CD4-positive, CD25-positive, alpha-beta regulatory T cell (primary cell): Measurements from ENCODE around the gene REG4. TPM values are rescaled to one million over a fixed set of nuclear protein-coding genes. Genes with fewer than 3 reads are reported as not detected.
"Not testable (repeated sequence)": the region's sequence is repeated elsewhere in the genome, so short reads cannot be mapped to it uniquely, and the experiment has no call there.

Source experiments
- ATAC-seq, 2 donors: fragments of 150-1000 bp; cut with Tn5 transposase; one replicate each; pipeline ENCODE4 v1.10.0; 2021; ENCODE audit warnings: low read depth in 2 of 2, moderate number of reproducible peaks in 2 of 2, moderate library complexity in 1 of 2
- DNase-seq, 3 donors: peaks; one replicate each; pipeline versions ENCODE4 v3.0.0 to v3.0.0-alpha.2; 2012 to 2022; ENCODE audit warnings: mixed read lengths in 1 of 3
- H3K27ac ChIP-seq: one replicate; pipeline ENCODE4 v1.7.0; 2013; ENCODE audit warnings: mild to moderate bottlenecking, low read length; ENCODE audit not compliant: insufficient read depth, poor library complexity, severe bottlenecking
- H3K27me3 ChIP-seq: one replicate; pipeline ENCODE4 v1.7.0; 2013; ENCODE audit warnings: low read length; ENCODE audit not compliant: control insufficient read depth, insufficient read depth
- H3K36me3 ChIP-seq: one replicate; pipeline ENCODE4 v1.7.0; 2013; ENCODE audit warnings: mild to moderate bottlenecking, low read length, moderate library complexity; ENCODE audit not compliant: control insufficient read depth, insufficient read depth
- H3K4me1 ChIP-seq: 2 replicates; pipeline ENCODE4 v1.7.0; 2013; ENCODE audit warnings: mild to moderate bottlenecking, low read length; ENCODE audit not compliant: insufficient read depth, control insufficient read depth, poor library complexity, severe bottlenecking
- H3K4me3 ChIP-seq: one replicate; pipeline ENCODE4 v1.7.0; 2013; ENCODE audit warnings: low read depth, mild to moderate bottlenecking, low read length, moderate library complexity
- H3K9me3 ChIP-seq, 2 experiments: 1 replicate in 1 of 2; 2 replicates in 1 of 2; pipeline ENCODE4 v1.7.0; 2013; ENCODE audit warnings: low read length in 2 of 2, mild to moderate bottlenecking in 1 of 2, moderate library complexity in 1 of 2; ENCODE audit not compliant: control insufficient read depth in 2 of 2
- H3K27ac Mint-ChIP-seq, 3 donors: one replicate each; pipeline ENCODE4 v1.8.0; 2020 to 2022; ENCODE audit warnings: mild to moderate bottlenecking in 3 of 3, mixed read lengths in 3 of 3, moderate library complexity in 2 of 3
- H3K27me3 Mint-ChIP-seq: one replicate; pipeline ENCODE4 v1.8.0; 2022; ENCODE audit warnings: mild to moderate bottlenecking, mixed read lengths
- H3K36me3 Mint-ChIP-seq: one replicate; pipeline ENCODE4 v1.8.0; 2020; ENCODE audit warnings: mixed read lengths
- H3K4me1 Mint-ChIP-seq, 4 donors: one replicate each; pipeline ENCODE4 v1.8.0; 2020 to 2022; ENCODE audit warnings: mixed read lengths in 4 of 4, mild to moderate bottlenecking in 1 of 4
- H3K4me3 Mint-ChIP-seq, 4 donors: one replicate each; pipeline ENCODE4 v1.8.0; 2020 to 2022; ENCODE audit warnings: mild to moderate bottlenecking in 4 of 4, mixed read lengths in 4 of 4, moderate library complexity in 3 of 4
- H3K9me3 Mint-ChIP-seq, 7 donors: one replicate each; pipeline ENCODE4 v1.8.0; 2020 to 2022; ENCODE audit warnings: mixed read lengths in 7 of 7, mild to moderate bottlenecking in 3 of 7, moderate library complexity in 2 of 7
- polyA plus RNA-seq, 4 donors: library from polyadenylated mRNA; unstranded; fragments of 300-500 nt; fragmentation: Illumina TruSeq; gene quantifications; one replicate each; pipeline ENCODE4 v1.2.3, GENCODE V29; 2021
- total RNA-seq: library from RNA; stranded (reverse); gene quantifications from one replicate; pipeline ENCODE4 v1.2.3, GENCODE V29; 2022

REG4 gene
- total and polyA plus RNA-seq, 5 donors from 2014 or later = 0.41 to 1.5 TPM; not detected in 3

GRCh38 chr1:119786046-119786445 is 25.2 kb downstream of the REG4 start:
- peak overlapping the region in 1 of 3 donors; percentile 50 for H3K27ac Mint-ChIP-seq
- not testable (repeated sequence) for H3K36me3 Mint-ChIP-seq, H3K27ac ChIP-seq, H3K9me3 Mint-ChIP-seq, H3K4me1 ChIP-seq, H3K27me3 ChIP-seq, H3K4me3 ChIP-seq, H3K36me3 ChIP-seq, H3K9me3 ChIP-seq, H3K4me1 Mint-ChIP-seq, ATAC-seq, H3K4me3 Mint-ChIP-seq, DNase-seq
- H3K27me3 Mint-ChIP-seq = peaks cover 23% of the 10 kb centered on the region

GRCh38 chr1:119784191-119784781 is 27.0 kb downstream of the REG4 start:
- no peaks in the 10 kb centered on the region for H3K4me1 ChIP-seq
- no peaks in the 10 kb centered on the region for H3K36me3 Mint-ChIP-seq
- H3K4me1 Mint-ChIP-seq = no peaks in the 10 kb centered on the region
- no peak for DNase-seq
- H3K9me3 ChIP-seq = no peaks in the 10 kb centered on the region
- H3K27me3 ChIP-seq = no peaks in the 10 kb centered on the region
- H3K4me3 Mint-ChIP-seq = no peak overlapping the region
- no peak overlapping the region for H3K4me3 ChIP-seq
- H3K36me3 ChIP-seq = no peaks in the 10 kb centered on the region
- peaks cover 0 to 4% (median 0%) of the 10 kb centered on the region in 7 donors for H3K9me3 Mint-ChIP-seq
- no peak for ATAC-seq
- peaks cover 16% of the 10 kb centered on the region for H3K27me3 Mint-ChIP-seq
- no peak overlapping the region for H3K27ac ChIP-seq
- H3K27ac Mint-ChIP-seq = no peak overlapping the region

- Histone ChIP-seq H3K27ac (no peak overlapping the region), H3K9me3 (no peaks in the 10 kb centered on the region), H3K4me3 (no peak overlapping the region), H3K36me3 (no peaks in the 10 kb centered on the region), H3K27me3 (no peaks in the 10 kb centered on the region), H3K4me1 (no peaks in the 10 kb centered on the region)
- Mint-ChIP-seq H3K4me1 (no peaks in the 10 kb centered on the region), H3K9me3 (peaks cover 0 to 4% (median 0%) of the 10 kb centered on the region in 7 donors), H3K27me3 (peaks cover 14% of the 10 kb centered on the region), H3K27ac (no peak overlapping the region), H3K4me3 (no peak overlapping the region), H3K36me3 (no peaks in the 10 kb centered on the region)
- DNase-seq (no peak), ATAC-seq (no peak)
These were observed 27.7 kb downstream of the REG4 start for GRCh38 chr1:119783354-119784185.

- ATAC-seq (no peak), DNase-seq (no peak)
- Histone ChIP-seq H3K4me3 (no peak overlapping the region), H3K27ac (no peak overlapping the region), H3K27me3 (no peaks in the 10 kb centered on the region), H3K9me3 (no peaks in the 10 kb centered on the region), H3K4me1 (no peaks in the 10 kb centered on the region), H3K36me3 (no peaks in the 10 kb centered on the region)
- Mint-ChIP-seq H3K4me1 (no peaks in the 10 kb centered on the region), H3K27me3 (peaks cover 14% of the 10 kb centered on the region), H3K9me3 (peaks cover 0 to 4% (median 0%) of the 10 kb centered on the region in 7 donors), H3K4me3 (no peak overlapping the region), H3K27ac (no peak overlapping the region), H3K36me3 (no peaks in the 10 kb centered on the region)
These were observed 28.5 kb downstream of the REG4 start for GRCh38 chr1:119782631-119783325.

- Mint-ChIP-seq H3K27me3 (peaks cover 14% of the 10 kb centered on the region), H3K27ac (no peak overlapping the region), H3K4me3 (no peak overlapping the region), H3K36me3 (no peaks in the 10 kb centered on the region), H3K4me1 (no peaks in the 10 kb centered on the region), H3K9me3 (peaks cover 0 to 4% (median 0%) of the 10 kb centered on the region in 7 donors)
- ATAC-seq (no peak), DNase-seq (no peak)
- H3K27ac ChIP-seq = no peak overlapping the region
- no peaks in the 10 kb centered on the region for H3K4me1 ChIP-seq
- H3K4me3 ChIP-seq = no peak overlapping the region
- H3K9me3 ChIP-seq = no peaks in the 10 kb centered on the region
- no peaks in the 10 kb centered on the region for H3K36me3 ChIP-seq
- H3K27me3 ChIP-seq = no peaks in the 10 kb centered on the region
These were observed 29.6 kb downstream of the REG4 start for GRCh38 chr1:119781434-119782210.

GRCh38 chr1:119779869-119780356 is 31.3 kb downstream of the REG4 start:
- Histone ChIP-seq H3K4me1 (no peaks in the 10 kb centered on the region), H3K27ac (no peak overlapping the region), H3K4me3 (no peak overlapping the region), H3K27me3 (peaks cover 4% of the 10 kb centered on the region), H3K9me3 (no peaks in the 10 kb centered on the region), H3K36me3 (no peaks in the 10 kb centered on the region)
- H3K27ac Mint-ChIP-seq = no peak overlapping the region
- no peaks in the 10 kb centered on the region for H3K4me1 Mint-ChIP-seq
- H3K36me3 Mint-ChIP-seq = no peaks in the 10 kb centered on the region
- no peak for DNase-seq
- no peak for ATAC-seq
- H3K9me3 Mint-ChIP-seq = peaks cover 0 to 4% (median 0%) of the 10 kb centered on the region in 7 donors
- no peak overlapping the region for H3K4me3 Mint-ChIP-seq
- H3K27me3 Mint-ChIP-seq = peaks cover 13% of the 10 kb centered on the region

- ATAC-seq (no peak), DNase-seq (no peak)
- Mint-ChIP-seq H3K27me3 (peaks cover 13% of the 10 kb centered on the region), H3K4me1 (no peaks in the 10 kb centered on the region), H3K36me3 (no peaks in the 10 kb centered on the region), H3K4me3 (no peak overlapping the region), H3K27ac (no peak overlapping the region), H3K9me3 (peaks cover 0 to 4% (median 0%) of the 10 kb centered on the region in 7 donors)
- no peaks in the 10 kb centered on the region for H3K36me3 ChIP-seq
- no peaks in the 10 kb centered on the region for H3K9me3 ChIP-seq
- H3K4me1 ChIP-seq = no peaks in the 10 kb centered on the region
- no peak overlapping the region for H3K27ac ChIP-seq
- H3K27me3 ChIP-seq = peaks cover 4% of the 10 kb centered on the region
- H3K4me3 ChIP-seq = no peak overlapping the region
These were observed 32.2 kb downstream of the REG4 start for GRCh38 chr1:119778886-119779560.
